Fibroblast of lung (primary cell): Measurements from ENCODE around the gene DDN.

ENCODE experiments used
- CTCF ChIP-seq, 2 donors: IDR thresholded peaks in 1 of 2; conservative IDR thresholded peaks in 1 of 2; 1 replicate in 1 of 2; 2 replicates in 1 of 2; pipeline ENCODE4 v1.5.1; 2011 to 2012; ENCODE audit warnings: low read length in 2 of 2, control low read depth in 1 of 2, inconsistent platforms in 1 of 2, low read depth in 1 of 2, mild to moderate bottlenecking in 1 of 2
- EZH2 ChIP-seq: IDR thresholded peaks from 2 replicates; pipeline ENCODE4 v1.5.1; 2012; ENCODE audit warnings: low read length, control low read depth, mild to moderate bottlenecking; ENCODE audit errors: missing control alignments

DNA sequence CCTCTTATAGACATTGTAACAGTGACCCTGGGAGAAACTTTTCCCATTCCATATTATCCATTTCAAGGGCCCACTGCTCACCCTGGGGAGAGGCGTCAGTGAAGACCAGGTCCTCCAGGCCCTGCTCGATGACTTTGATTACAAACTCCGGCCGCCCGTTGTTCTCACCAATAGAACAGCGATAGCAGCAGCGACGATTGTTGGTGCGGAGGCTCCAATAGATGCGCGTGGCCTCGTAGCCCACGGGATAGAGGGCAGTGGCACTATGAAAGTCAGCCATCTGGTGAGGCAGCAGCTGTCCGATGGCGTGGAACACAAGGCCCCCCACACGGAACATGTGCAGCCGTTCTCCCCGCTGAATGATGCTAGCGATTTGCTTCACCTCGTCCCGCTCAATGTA lies 26.9 kb upstream of the DDN start:
- TF ChIP-seq CTCF (conservative IDR thresholded peaks at IDR 0.05 in 1 of 2, IDR thresholded peaks at IDR 0.05 in 1 of 2; ENCODE audit: low read depth in 1 of 2, low read length in 2 of 2) (no peak), EZH2 (no peak)
